Pancreas (tissue), 10 donors: Measurements from ENCODE around the gene MMP24OS. TPM values are rescaled to one million over a fixed set of nuclear protein-coding genes. Genes with fewer than 3 reads are reported as not detected.
A peak's percentile ranks its signal among the peaks of the same experiment; 100 is the strongest.

Experiments
- ATAC-seq, 4 donors: fragments of 200-7000 bp; cut with Tn5 transposase; one replicate each; pipeline versions ENCODE4 v1.8.0 to v1.9.1; 2020; ENCODE audit warnings: mild to moderate bottlenecking in 4 of 4, moderate library complexity in 4 of 4
- DNase-seq, 6 donors: peaks; one replicate each; pipeline ENCODE4 v3.0.0-alpha.2; 2020
- FAIRE-seq: peaks from 2 replicates; lab custom pipeline; 2012; peaks lifted over from hg19 to GRCh38; lab: Jason Lieb, UNC
- H3K27ac ChIP-seq, 4 donors: fragments of 200-600 bp; sonication (generic); 1 replicate in 3 of 4; 2 replicates in 1 of 4; pipeline versions ENCODE4 v1.5.0 to v1.8.0; 2020
- H3K27me3 ChIP-seq, 4 donors: fragments of 200-600 bp; one replicate each; pipeline ENCODE4 v1.8.0; 2021
- H3K36me3 ChIP-seq, 3 donors: fragments of 200-600 bp; sonication (generic) in 1 of 3; one replicate each; pipeline versions ENCODE4 v1.5.0 to v1.8.0; 2020 to 2021
- H3K4me1 ChIP-seq, 3 donors: fragments of 200-600 bp; one replicate each; pipeline ENCODE4 v1.8.0; 2021
- H3K4me3 ChIP-seq, 4 donors: fragments of 200-600 bp; sonication (generic) in 2 of 4; one replicate each; pipeline versions ENCODE4 v1.5.0 to v1.8.0; 2020 to 2021
- H3K9me3 ChIP-seq, 4 donors: fragments of 200-600 bp; one replicate each; pipeline ENCODE4 v1.8.0; 2021
- CTCF ChIP-seq, 4 donors: fragments of 200-600 bp; sonication (generic) in 3 of 4; IDR thresholded peaks; one replicate each; pipeline versions ENCODE4 v1.5.0 to v1.8.0; 2021; ENCODE audit warnings: antibody characterized with exemption in 4 of 4
- WGBS, 2 donors: extraction: QIAGEN DNeasy Blood & Tissue Kit; methylation state at CpG; one replicate each; pipeline ENCODE4 v1.1.7; 2013; 5-methylcytosine and 5-hydroxymethylcytosine counted together
- intact Hi-C, 3 donors: fragments of 100-400 bp; cut with DNase I; formaldehyde crosslinking; loops; one replicate each; pipeline versions ENCODE4 v1.11.1 to v1.14.2; 2022
- polyA plus RNA-seq, 2 donors: library from polyadenylated mRNA; stranded (reverse); fragments of 200-250 nt; gene quantifications; one replicate each; pipeline ENCODE4 v1.2.3, GENCODE V29; 2013
- total RNA-seq, 6 donors: library from RNA; stranded (reverse); fragmentation: NEBNext Ultra II Directional in 4 of 6; extraction: Animal tissue kit (Norgen Biotek cat#: 25700) in 4 of 6; gene quantifications; one replicate each; pipeline versions ENCODE4 v1.2.1 to v1.2.4, GENCODE V29; 2021 to 2023
- donor health status: healthy with polysubstance abuse.
- donor health status: DM: no; HTN: no; CAD: no; lungs with moderate emphysema.
- donor health status: DM: no; HTN: no; CAD: no.
- donor health status: control.
- donor health status: control.
- donor health status: Bipolar disorder and iron deficiency.
- donor health status: DM: yes; HTN: yes; CAD: no.
- donor health status: DM: no; HTN: no; CAD: no.
- donor health status: DM: no; HTN: no; CAD: no.
- donor health status: DM: yes; HTN: yes; CAD: no.

MMP24OS gene
- total RNA-seq (10 to 100 TPM; 28.9 to 49.9 (median 44.4) TPM), polyA plus RNA-seq (10 to 100 TPM; 53.7 to 74.9 TPM)

GRCh38 chr20:35277531-35278395, at the start of gene MMP24OS:
Gene MMP24OS (minus strand): TSS chr20:35278122. CDS start chr20:35277929, 193 bp downstream.
- WGBS, 2 donors = 0% methylated on average over 58 to 76 of the region's 76 CpGs
- DNase-seq (peak; percentile 87 to 95 (median 89)), ATAC-seq (peak; percentile 89 to 96 (median 96)), FAIRE-seq (no peak)
- TF ChIP-seq CTCF (IDR thresholded peaks at IDR 0.05) = no peak
- Histone ChIP-seq H3K4me3 (peak within 1 kb of the TSS; percentile 64 to 78 (median 74)), H3K27ac (peak within 1 kb of the TSS; percentile 90 to 98 (median 98)), H3K9me3 (no peaks in the 10 kb centered on the region), H3K36me3 (peaks cover 5 to 20% (median 19%) of the 10 kb centered on the region in 3 donors), H3K27me3 (no peaks in the 10 kb centered on the region), H3K4me1 (peaks cover 0 to 16% (median 6%) of the 10 kb centered on the region in 3 donors)
- intact Hi-C loops = loop anchor here in 1 of 3 donors (10.0 kb wide), 1 partner anchor 433 kb away; no protein-coding TSS in a partner anchor

GRCh38 chr20:35327074-35327976, 49.4 kb upstream of the MMP24OS start:
- H3K4me1 ChIP-seq = peaks cover 0 to 5% (median 0%) of the 10 kb centered on the region in 3 donors
- ATAC-seq (peak; percentile 60 to 87 (median 80)), DNase-seq (no peak), FAIRE-seq (no peak)
- H3K36me3 ChIP-seq = no peaks in the 10 kb centered on the region
- TF ChIP-seq CTCF (IDR thresholded peaks at IDR 0.05) = no peak
- intact Hi-C loops = no loop called here
- no peak overlapping the region for H3K4me3 ChIP-seq
- peak overlapping the region in 2 of 4 donors; percentile 2 to 24 for H3K27ac ChIP-seq
- 91 to 93% methylated on average over 4 of the region's 4 CpGs for WGBS, 2 donors
- H3K27me3 ChIP-seq = no peaks in the 10 kb centered on the region
- no peaks in the 10 kb centered on the region for H3K9me3 ChIP-seq

GRCh38 chr20:35326740-35327073, 48.8 kb upstream of the MMP24OS start:
- DNase-seq (no peak), FAIRE-seq (no peak), ATAC-seq (no peak)
- no peak overlapping the region for H3K4me3 ChIP-seq
- no peak for TF ChIP-seq CTCF (IDR thresholded peaks at IDR 0.05)
- H3K36me3 ChIP-seq = no peaks in the 10 kb centered on the region
- WGBS, 2 donors = 86 to 88% methylated on average over 3 of the region's 3 CpGs
- no peaks in the 10 kb centered on the region for H3K27me3 ChIP-seq
- intact Hi-C loops = no loop called here
- no peaks in the 10 kb centered on the region for H3K9me3 ChIP-seq
- peak overlapping the region in 2 of 4 donors; percentile 2 to 24 for H3K27ac ChIP-seq
- peaks cover 0 to 5% (median 0%) of the 10 kb centered on the region in 3 donors for H3K4me1 ChIP-seq

GRCh38 chr20:35326021-35326739, 48.3 kb upstream of the MMP24OS start:
- FAIRE-seq (no peak), DNase-seq (no peak), ATAC-seq (no peak)
- intact Hi-C loops = no loop called here
- no peak for TF ChIP-seq CTCF (IDR thresholded peaks at IDR 0.05)
- no peaks in the 10 kb centered on the region for H3K27me3 ChIP-seq
- no peaks in the 10 kb centered on the region for H3K36me3 ChIP-seq
- no peak overlapping the region for H3K27ac ChIP-seq
- WGBS, 2 donors = 89 to 93% methylated on average over 11 of the region's 11 CpGs
- no peaks in the 10 kb centered on the region for H3K9me3 ChIP-seq
- peaks cover 0 to 5% (median 0%) of the 10 kb centered on the region in 3 donors for H3K4me1 ChIP-seq
- no peak overlapping the region for H3K4me3 ChIP-seq
